SK-MEL-5 (cell line): ENCODE data around the gene ALPL. TPM values are rescaled to one million over a fixed set of nuclear protein-coding genes. Genes with fewer than 3 reads are reported as not detected.

Source experiments
- total RNA-seq: library from RNA; depleted of rRNA; stranded (reverse); fragments of >200 nt; shearing (Covaris generic); gene quantifications from 2 replicates; pipeline ENCODE4 v1.2.3, GENCODE V29; 2014; rRNA removed

Gene ALPL
- total RNA-seq, 1 experiment from 2014 or later, result 0.50 TPM

Other genes with a start within 250 kb of the ALPL start
- 14.0 and 31.0 TPM in 2 replicates for gene ECE1, start 219.0 kb upstream of the ALPL start, total RNA-seq
- gene NBPF3, start 69.3 kb upstream of the ALPL start, total RNA-seq, result 5.4 and 6.2 TPM in 2 replicates
- 0.61 and 0.95 TPM in 2 replicates for gene RAP1GAP, start 159.9 kb downstream of the ALPL start, total RNA-seq